Measurements from ENCODE around the gene GALNT15. TPM values are rescaled to one million over a fixed set of nuclear protein-coding genes. Genes with fewer than 3 reads are reported as not detected.

Gene GALNT15
- total and polyA plus RNA-seq, 2 of the 4 experiments (the other 2 are of a cell fraction): 12.8 to 19.7 TPM

DNA sequence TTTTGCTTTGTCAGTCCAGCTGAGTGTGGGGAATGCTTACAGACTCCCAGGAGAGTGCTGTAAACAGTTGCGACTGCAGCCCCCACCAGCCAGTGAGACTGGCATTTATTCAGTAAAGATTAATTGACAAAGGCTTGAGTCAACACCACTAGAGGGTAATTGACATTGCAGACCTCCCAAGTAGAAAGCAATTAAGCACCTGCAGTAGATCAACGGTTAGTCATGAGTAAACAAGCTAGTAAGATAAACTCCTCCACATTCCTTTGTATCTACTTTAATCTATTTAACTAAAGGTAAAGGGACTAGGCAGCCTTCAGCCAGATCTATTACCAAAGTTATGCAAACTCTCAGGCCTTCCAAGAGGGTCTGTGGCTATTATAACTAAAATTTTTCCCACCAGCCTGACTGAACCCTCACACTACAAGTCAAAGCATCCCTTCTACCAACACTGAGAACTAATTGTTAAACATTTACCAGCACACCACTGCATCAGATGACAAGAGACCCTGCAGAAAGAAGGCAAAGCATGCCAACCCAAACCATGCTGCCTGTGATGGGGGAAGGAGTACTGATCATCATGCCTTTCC lies 30.5 kb upstream of the GALNT15 start:
- H3K23ac ChIP-seq (ENCODE audit: low read depth, low read length): 0 out of 2 replicates have a peak overlapping the region, but pooled peaks have one; percentile 17
- intact Hi-C loops (cut with micrococcal nuclease): no loop called here
- no TSS peak for BruUV-seq (replicated peaks)
- H3K4me3 ChIP-seq (ENCODE audit: insufficient read depth, low read depth, low read length): no peak overlapping the region
- H3K56ac ChIP-seq (ENCODE audit: extremely low read depth, insufficient read depth, low read length): no peak overlapping the region
- no peak overlapping the region for H2AFZ ChIP-seq (replicated peaks; ENCODE audit: low read length, poor library complexity)
- WGBS, 2 experiments (ENCODE audit: extremely low coverage in 2 of 2, insufficient read length in 1 of 2): no CpG with 5 or more reads among the region's 2 CpGs
- no peak overlapping the region for H2BK15ac ChIP-seq (ENCODE audit: low read depth, low read length)
- ChIA-PET POLR2A (ENCODE audit: unreplicated experiment) (no interaction called here), CTCF (no interaction called here)
- H3K27me3 ChIP-seq (ENCODE audit: control insufficient read depth, insufficient read depth, low read length): no peaks in the 10 kb centered on the region
- no peak overlapping the region for H2AK9ac ChIP-seq (replicated peaks; ENCODE audit: low read depth, low read length, poor library complexity)
- H3K9me1 ChIP-seq (ENCODE audit: insufficient read depth, low read length): peaks cover 14% of the 10 kb centered on the region
- DNase-seq: no peak
- peak overlapping the region; percentile 59 for H4K91ac ChIP-seq (ENCODE audit: insufficient read depth, low read depth, low read length)
- H3K14ac ChIP-seq (replicated peaks; ENCODE audit: low read depth, low read length): no peak overlapping the region; the same call in 1 of the 2 replicates
- H4K20me1 ChIP-seq (ENCODE audit: insufficient read depth, low read length): no peaks in the 10 kb centered on the region
- H3K79me1 ChIP-seq (ENCODE audit: low read depth in 1 of 2, low read length in 2 of 2): no peaks in the 10 kb centered on the region
- peak overlapping the region; percentile 33; the same call in 1 of the 2 replicates for H3K27ac ChIP-seq (ENCODE audit: insufficient read depth, low read length)
- H2AK5ac ChIP-seq (ENCODE audit: low read depth, low read length): peak overlapping the region; percentile 37
- peak overlapping the region; percentile 58 for H2BK120ac ChIP-seq (ENCODE audit: low read depth, low read length)
- in situ Hi-C loops (cut with MboI; ENCODE audit: low sequenced_read_pairs): no loop called here
- TF ChIP-seq, protein P1, sequence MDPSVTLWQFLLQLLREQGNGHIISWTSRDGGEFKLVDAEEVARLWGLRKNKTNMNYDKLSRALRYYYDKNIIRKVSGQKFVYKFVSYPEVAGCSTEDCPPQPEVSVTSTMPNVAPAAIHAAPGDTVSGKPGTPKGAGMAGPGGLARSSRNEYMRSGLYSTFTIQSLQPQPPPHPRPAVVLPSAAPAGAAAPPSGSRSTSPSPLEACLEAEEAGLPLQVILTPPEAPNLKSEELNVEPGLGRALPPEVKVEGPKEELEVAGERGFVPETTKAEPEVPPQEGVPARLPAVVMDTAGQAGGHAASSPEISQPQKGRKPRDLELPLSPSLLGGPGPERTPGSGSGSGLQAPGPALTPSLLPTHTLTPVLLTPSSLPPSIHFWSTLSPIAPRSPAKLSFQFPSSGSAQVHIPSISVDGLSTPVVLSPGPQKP (IDR thresholded peaks at IDR 0.05; ENCODE audit: borderline replicate concordance, low read depth, low read length): no peak
- TF ChIP-seq BHLHE40 (IDR thresholded peaks at IDR 0.05; ENCODE audit: low read depth, low read length) (no peak), MAZ (IDR thresholded peaks at IDR 0.05; ENCODE audit: borderline replicate concordance, low read depth, low read length) (no peak), POLR2A (IDR thresholded peaks at IDR 0.05; ENCODE audit: low read depth, low read length) (no peak)
- peak overlapping the region; percentile 39; the same call in 1 of the 2 replicates for H2BK20ac ChIP-seq (ENCODE audit: low read depth, low read length)
- peaks cover 18% of the 10 kb centered on the region for H3K4me1 ChIP-seq (ENCODE audit: control insufficient read depth, insufficient read depth, low read length)
- H4K5ac ChIP-seq (ENCODE audit: low read depth, low read length): peak overlapping the region; percentile 19; the same call in 1 of the 2 replicates
- H4K8ac ChIP-seq (ENCODE audit: low read depth in 2 of 2, low read length in 2 of 2): peak overlapping the region in 1 of 2 experiments; percentile 1; a peak in 1 of 4 replicates
- no peaks in the 10 kb centered on the region for H3K36me3 ChIP-seq (ENCODE audit: control insufficient read depth, insufficient read depth, low read length)
- 0 out of 2 replicates have a peak, but pooled peaks cover 2% of the 10 kb centered on the region for H3K9me3 ChIP-seq (ENCODE audit: control insufficient read depth, insufficient read depth, low read length)
- no peak for ATAC-seq (ENCODE audit: low read depth)
- dilution Hi-C loops (cut with HindIII; ENCODE audit: low sequenced_read_pairs, unreplicated experiment): no loop called here
- H2BK5ac ChIP-seq (ENCODE audit: low read depth, low read length, poor library complexity, severe bottlenecking): peak overlapping the region; percentile 43
- H3K4me2 ChIP-seq (ENCODE audit: low read depth, low read length): no peak overlapping the region
- H3K4ac ChIP-seq (ENCODE audit: low read depth, low read length): peak overlapping the region; percentile 64
- H3K9ac ChIP-seq (ENCODE audit: low read depth, low read length): no peak overlapping the region
- peak overlapping the region; percentile 30; the same call in 1 of the 2 replicates for H3K18ac ChIP-seq (ENCODE audit: low read depth, low read length)
